HuH-7.5 (cell line): Measurements from ENCODE around the gene TEAD1.

ENCODE experiments used
- DNase-seq: peaks from one replicate; pipeline ENCODE4 v3.0.0; 2011; ENCODE audit warnings: low spot score

Gene TEAD1

GRCh38 chr11:12989428-12990161 is 315.4 kb downstream of the TEAD1 start:
- DNase-seq: no peak

- no peak for DNase-seq
These were observed 315.9 kb downstream of the TEAD1 start for GRCh38 chr11:12990162-12990480.

- DNase-seq: no peak
These were observed 317.2 kb downstream of the TEAD1 start for GRCh38 chr11:12991426-12991825.

- DNase-seq: no peak
These were observed 319.4 kb downstream of the TEAD1 start for GRCh38 chr11:12993626-12994025.
